ENCODE data around the gene OSBPL7.

DNA sequence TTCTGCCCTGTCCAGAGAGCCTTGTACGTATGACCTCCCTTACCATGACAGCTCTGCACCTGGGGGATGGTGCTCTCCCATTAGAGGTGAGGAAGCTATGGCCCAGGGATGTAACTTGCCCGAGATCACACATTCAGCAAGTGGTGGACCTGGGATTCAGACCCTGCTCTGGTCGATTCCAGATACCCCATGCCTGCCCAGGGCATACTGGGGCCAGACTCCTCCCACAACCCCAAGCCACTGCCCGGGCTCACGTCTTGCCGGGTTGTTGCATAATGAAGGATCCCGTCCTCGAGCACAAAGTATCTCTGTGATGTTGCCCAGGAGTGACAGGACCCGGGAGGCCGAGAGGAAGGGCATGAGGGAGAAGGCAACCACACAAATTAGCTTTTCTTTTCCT is 2.1 kb downstream of the OSBPL7 start:
- no peak for TF ChIP-seq CTCF (IDR thresholded peaks at IDR 0.05)
- no peak for TF ChIP-seq POLR2A (IDR thresholded peaks at IDR 0.05)
- TF ChIP-seq POLR2AphosphoS5 (IDR thresholded peaks at IDR 0.05), result no peak

All from gastroesophageal sphincter (tissue), 3 donors.